CD4-positive, alpha-beta T cell treated with Interferon alpha-2 for 1 hour (primary cell): ENCODE results near the gene ACSL3.
"Not testable (repeated sequence)": the region's sequence is repeated elsewhere in the genome, so short reads cannot be mapped to it uniquely, and the experiment has no call there.

ENCODE experiments used
- DNase-seq, 2 donors: peaks; one replicate each; pipeline ENCODE4 v3.0.0-alpha.2; 2020 to 2022

The ACSL3 gene

DNA sequence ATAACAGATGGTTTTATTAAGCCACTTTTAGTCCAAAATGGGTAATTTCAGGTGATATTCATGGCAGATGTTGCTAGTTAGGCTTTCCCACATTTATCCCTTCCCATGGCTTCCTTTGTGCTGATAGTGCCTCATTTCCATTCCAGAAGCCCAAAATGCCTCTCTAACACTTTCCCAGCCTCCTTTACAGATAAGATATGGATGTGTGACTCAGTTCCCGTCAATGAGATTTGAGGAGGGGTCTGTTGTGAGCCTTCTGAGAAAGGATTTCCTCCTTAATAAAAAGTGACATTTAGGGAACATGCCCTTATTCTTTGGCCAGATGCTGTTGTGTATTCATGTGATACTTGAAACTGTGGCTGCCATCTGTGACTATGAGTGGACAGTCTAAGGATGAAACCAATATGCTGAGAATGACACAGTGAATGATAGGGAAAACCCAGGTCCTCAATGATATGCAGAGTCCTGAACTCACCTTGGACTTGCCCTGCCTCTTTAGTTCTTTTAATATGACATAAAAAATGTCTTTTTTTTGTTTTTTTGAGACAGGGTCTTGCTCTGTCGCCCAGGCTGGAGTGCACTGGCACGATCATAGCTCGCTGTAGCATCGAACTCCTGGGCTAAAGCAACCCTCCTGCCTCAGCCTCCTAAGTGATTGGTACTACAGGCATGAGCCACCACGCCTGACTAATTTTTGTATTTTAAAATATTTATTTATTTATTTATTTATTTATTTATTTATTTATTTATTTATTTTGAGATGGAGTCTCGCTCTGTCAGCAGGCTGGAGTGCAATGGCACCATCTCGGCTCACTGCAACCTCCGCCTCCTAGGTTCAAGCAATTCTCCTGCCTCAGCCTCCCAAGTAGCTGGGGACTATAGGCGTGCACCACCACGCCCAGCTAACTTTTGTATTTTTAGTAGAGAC lies 5.8 kb upstream of the ACSL3 start:
- no peak for DNase-seq

- no peak for DNase-seq
These were observed 837 bp upstream of the ACSL3 start for GRCh38 chr2:222859786-222860612.

DNA sequence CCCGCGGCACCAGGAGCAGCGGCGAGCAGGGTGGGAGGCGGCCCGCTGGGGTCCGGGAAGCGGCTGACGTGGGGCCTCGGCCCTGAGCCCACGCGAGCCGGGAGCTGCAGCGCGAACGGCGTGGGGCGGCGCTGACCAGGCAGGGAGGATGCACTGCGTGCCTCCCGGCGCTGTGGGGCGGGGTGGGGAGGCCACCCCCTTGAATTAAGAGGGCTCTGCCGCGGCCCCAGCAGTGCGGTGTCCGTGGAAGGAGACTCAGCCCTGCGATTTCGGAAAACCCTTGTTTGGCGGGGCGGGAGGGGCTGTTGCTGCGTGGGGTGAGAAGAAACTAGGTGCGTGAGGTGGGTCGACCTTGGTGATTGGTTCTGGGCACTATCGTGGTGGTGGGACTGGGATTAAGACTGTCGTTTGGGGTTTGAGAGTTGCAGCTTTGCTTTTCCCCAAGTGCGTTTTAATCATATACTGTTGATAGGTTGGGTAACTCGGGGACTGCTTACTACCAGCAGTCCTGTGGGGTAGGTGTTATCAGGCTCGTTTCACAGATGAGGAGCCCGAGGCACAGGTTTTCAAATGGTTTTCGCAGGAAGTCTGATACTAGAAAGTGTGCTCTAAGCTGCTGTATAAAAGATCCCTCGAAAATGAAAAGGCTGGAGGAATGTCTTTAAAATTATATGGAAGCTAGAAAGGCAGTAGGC lies 722 bp downstream of the ACSL3 start:
- peak in 1 of 2 donors; percentile 23 for DNase-seq

DNA sequence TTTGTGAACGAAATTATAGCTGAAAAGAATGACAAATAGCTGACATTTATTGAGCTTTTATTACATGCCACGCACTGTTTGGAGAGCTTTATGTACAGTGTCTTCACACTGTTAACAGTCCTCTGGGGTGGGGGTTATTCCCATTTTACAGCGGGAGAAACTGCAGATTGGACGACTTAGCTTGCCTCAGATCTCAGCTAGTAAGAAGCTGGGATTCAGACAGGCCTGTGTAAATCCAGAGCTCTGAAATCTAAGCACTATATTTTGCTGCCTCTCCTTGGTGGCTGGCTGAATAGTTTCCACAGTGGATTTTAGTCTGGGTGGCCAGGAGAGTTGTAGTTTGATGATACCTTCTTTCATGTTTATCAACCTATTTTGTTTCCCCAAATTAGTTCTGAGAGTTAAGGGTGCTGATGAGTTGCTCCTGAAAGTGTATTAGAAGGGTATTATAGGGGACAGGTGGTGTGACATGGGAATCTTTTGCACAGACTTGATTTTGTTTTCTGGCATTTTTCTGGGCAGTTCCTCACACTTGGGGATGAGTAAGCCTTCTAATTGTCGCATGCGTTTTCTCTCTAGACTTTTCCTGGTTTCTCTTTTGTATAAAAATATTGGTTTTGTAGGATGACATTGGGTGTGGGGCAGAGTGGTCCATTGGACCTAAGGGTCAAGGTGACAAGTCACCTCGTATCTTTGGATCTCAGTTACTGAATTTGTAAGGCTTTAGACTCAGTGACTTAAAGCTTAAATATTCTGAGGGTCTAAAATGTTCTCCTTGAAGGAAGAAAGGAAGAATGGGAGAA lies 1.5 kb downstream of the ACSL3 start:
- no peak for DNase-seq

GRCh38 chr2:222862909-222863544 lies 2.2 kb downstream of the ACSL3 start:
- no peak for DNase-seq

DNA sequence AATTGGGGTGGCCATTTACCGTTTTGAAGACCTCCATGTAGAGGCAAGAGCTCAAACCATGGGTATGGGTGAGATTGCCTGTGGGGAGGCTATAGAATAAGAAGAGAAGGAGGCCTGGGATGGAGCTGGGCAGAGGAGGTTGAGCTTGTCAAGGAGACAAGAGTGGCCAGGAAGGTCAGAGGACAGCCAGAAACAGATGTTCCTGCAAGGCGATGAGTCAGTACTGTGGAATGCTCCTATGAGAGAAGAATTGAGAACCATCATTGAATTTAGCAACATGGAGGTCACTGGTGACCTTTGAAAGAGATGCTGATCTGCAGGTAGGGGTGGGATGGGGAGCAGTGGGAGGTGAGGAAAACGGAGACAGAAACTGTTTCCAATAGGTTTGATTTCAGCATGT lies 3.5 kb downstream of the ACSL3 start:
- DNase-seq, result no peak

DNA sequence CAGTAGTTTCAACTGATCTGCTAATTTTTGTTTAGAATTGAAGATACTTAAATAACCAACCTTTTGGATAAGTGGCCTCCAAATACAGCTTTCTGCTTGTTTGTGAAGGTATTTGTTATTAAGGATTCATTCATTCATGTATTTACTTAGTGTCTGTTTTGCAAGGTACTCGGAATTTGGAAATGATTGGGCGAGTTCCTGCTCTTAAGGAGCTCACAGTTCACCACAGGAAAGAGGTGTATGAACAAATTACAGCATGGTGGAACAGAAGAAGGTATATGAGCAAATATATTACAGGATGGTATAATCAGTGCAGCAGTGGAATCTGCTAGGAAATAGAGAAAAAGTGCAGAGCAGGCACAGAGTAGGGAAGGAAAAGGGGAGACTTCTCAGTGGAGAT lies 4.5 kb downstream of the ACSL3 start:
- no peak for DNase-seq

- no peak for DNase-seq
These were observed 5.6 kb downstream of the ACSL3 start for GRCh38 chr2:222866358-222866960.

- not testable (repeated sequence) for DNase-seq
These were observed 7.9 kb downstream of the ACSL3 start for GRCh38 chr2:222868560-222869251.

- DNase-seq, result no peak
These were observed 8.4 kb downstream of the ACSL3 start for GRCh38 chr2:222869252-222869560.

GRCh38 chr2:222871291-222871690 lies 10.5 kb downstream of the ACSL3 start:
- no peak for DNase-seq

DNA sequence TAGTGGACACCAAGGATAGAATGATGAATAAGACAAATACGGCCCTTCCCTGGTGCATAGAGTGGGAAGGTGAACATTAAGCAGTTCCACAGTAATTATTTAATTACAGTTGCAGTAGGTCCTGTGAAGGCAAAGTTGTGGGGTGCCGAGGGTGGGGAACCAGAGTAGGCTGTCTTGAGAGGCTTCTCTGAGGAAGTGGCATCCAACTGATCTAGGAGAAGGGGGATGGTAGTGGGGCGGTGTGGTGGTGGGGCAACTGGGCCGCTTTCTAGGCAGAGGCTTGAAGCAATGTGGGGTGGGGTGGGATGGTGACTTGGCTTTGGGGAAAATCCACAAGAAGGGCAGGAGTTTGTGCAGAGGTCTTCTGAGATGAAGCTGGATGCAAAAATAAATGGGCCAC lies 11.7 kb downstream of the ACSL3 start:
- no peak for DNase-seq

DNA sequence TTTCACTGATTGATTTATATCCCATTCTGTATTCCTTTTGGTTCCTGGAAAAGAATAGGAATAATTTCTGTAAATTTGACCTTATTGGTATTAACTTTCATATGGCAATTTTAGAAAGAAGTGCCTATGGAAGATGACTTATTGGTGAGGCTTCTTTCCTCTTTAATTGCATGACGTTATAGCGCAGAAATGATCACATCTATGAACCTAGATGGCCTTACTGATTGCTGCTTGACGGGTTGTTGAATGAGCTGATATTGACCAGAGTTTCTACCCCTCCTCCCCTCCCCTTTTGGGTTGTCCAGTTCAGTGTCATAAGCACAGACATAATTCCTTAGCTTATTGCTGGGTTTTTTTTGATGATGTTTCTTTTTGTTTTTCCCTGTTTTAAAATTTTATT lies 14.6 kb downstream of the ACSL3 start:
- no peak for DNase-seq

DNA sequence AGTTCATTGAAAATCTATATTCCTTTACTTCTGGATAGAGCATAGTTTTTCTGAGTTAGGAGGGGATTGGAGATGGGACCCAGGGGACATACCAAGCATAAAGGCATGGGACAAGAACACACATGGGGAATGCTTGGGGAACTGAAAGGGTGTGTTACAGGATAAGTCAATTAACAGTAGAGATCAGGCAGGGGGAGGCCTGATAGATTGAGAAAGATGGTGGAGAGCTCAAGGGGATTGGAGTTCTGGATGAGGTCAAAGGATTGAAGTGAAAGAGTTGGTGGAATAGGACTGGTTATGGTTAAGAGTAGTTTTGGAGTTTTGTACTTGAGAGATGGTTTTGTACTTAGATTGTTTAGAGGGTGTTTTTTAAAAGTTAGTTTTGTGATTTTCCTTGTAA lies 16.1 kb downstream of the ACSL3 start:
- no peak for DNase-seq

DNA sequence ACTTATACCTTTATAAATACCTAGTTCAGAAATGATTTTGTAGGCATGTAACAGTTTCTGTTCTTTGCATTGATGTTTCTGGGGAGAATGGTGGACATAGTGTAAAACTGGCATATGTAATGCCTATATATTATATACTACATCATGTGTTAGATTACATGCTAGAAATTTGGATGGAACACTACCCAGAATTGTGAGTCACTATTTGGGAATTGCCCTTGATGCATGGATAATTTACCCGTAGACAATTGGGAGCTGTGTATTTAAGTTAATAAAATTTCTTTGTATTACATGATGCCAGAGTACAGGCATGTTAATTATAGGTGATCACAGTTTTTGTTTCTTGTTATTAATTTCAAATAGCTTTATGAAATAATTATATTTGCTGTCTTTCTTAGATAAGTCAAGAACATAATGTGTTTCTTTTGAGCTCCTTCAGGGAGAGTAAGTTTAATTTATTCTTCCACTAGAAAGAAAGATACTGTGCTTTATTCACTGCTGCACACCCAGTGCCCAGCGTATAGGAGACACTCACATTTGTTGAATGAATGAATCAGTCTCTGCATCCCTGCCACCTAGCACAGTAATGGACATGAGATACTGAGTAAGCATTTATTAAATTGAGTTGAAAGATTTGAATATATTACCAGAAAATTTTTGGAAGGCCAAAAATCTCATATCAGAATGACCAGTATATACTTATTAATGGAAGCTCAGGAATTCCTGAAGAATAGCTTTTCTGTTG lies 16.9 kb downstream of the ACSL3 start:
- DNase-seq, result no peak

GRCh38 chr2:222878301-222878876 lies 17.6 kb downstream of the ACSL3 start:
- no peak for DNase-seq

GRCh38 chr2:222878877-222879603 lies 18.2 kb downstream of the ACSL3 start:
- no peak for DNase-seq

DNA sequence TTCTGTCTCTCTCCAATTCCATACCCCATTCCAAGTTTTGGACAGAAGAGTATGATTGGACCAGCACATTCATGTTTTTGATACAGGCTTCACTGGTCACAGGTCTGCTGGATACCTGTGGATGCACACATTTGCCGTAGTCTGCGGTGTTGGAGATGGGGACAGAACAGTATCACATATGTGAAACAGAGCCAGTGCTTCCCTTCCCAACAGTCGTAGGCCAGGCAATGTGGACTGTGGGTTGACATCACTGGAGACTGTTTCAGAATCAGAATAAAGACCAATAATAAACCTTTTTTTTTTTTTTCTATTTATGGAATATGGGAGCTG lies 18.7 kb downstream of the ACSL3 start:
- no peak for DNase-seq

- DNase-seq, result no peak
These were observed 21.7 kb downstream of the ACSL3 start for GRCh38 chr2:222882484-222882928.
